ENCODE measurements around the gene ARHGAP6. TPM values are rescaled to one million over a fixed set of nuclear protein-coding genes. Genes with fewer than 3 reads are reported as not detected.

The ARHGAP6 gene
- total and polyA plus RNA-seq, 4 donors = 3.8 to 5.8 (median 4.2) TPM

GRCh38 chrX:11401966-11402365, 263.8 kb downstream of the ARHGAP6 start:
- WGBS (ENCODE audit: insufficient coverage) = no CpG with 5 or more reads among the region's 2 CpGs
- DNase-seq (ENCODE audit: low read depth in 4 of 6, low spot score in 6 of 6) = no peak
- Histone ChIP-seq H3K9me3 (ENCODE audit: control insufficient read depth, insufficient read depth, low read length) (no peaks in the 10 kb centered on the region), H3K4me3 (ENCODE audit: low read depth, low read length) (no peak overlapping the region), H3K36me3 (ENCODE audit: control insufficient read depth, insufficient read depth, low read length) (no peaks in the 10 kb centered on the region), H3K4me1 (ENCODE audit: control insufficient read depth, insufficient read depth, low read length) (no peaks in the 10 kb centered on the region), H3K27ac (ENCODE audit: low read depth, low read length) (no peak overlapping the region), H3K27me3 (ENCODE audit: control insufficient read depth, insufficient read depth, low read length) (peaks cover 5% of the 10 kb centered on the region)

- Histone ChIP-seq H3K4me3 (ENCODE audit: low read depth, low read length) (no peak overlapping the region), H3K27ac (ENCODE audit: low read depth, low read length) (no peak overlapping the region), H3K9me3 (ENCODE audit: control insufficient read depth, insufficient read depth, low read length) (no peaks in the 10 kb centered on the region), H3K27me3 (ENCODE audit: control insufficient read depth, insufficient read depth, low read length) (peaks cover 3% of the 10 kb centered on the region), H3K36me3 (ENCODE audit: control insufficient read depth, insufficient read depth, low read length) (no peaks in the 10 kb centered on the region), H3K4me1 (ENCODE audit: control insufficient read depth, insufficient read depth, low read length) (no peaks in the 10 kb centered on the region)
- DNase-seq (ENCODE audit: low read depth in 4 of 6, low spot score in 6 of 6) = no peak
- no CpG with 5 or more reads among the region's 2 CpGs for WGBS (ENCODE audit: insufficient coverage)
Measured at GRCh38 chrX:11399489-11400094, 266.1 kb downstream of the ARHGAP6 start.

- DNase-seq (ENCODE audit: low read depth in 4 of 6, low spot score in 6 of 6) = no peak
Measured at GRCh38 chrX:11398785-11399184, 266.9 kb downstream of the ARHGAP6 start.

GRCh38 chrX:11398139-11398538, 267.6 kb downstream of the ARHGAP6 start:
- no peak overlapping the region for H3K4me3 ChIP-seq (ENCODE audit: low read depth, low read length)
- H3K27ac ChIP-seq (ENCODE audit: low read depth, low read length) = no peak overlapping the region
- peaks cover 3% of the 10 kb centered on the region for H3K27me3 ChIP-seq (ENCODE audit: control insufficient read depth, insufficient read depth, low read length)
- no CpG with 5 or more reads among the region's 3 CpGs for WGBS (ENCODE audit: insufficient coverage)
- H3K9me3 ChIP-seq (ENCODE audit: control insufficient read depth, insufficient read depth, low read length) = no peaks in the 10 kb centered on the region
- no peaks in the 10 kb centered on the region for H3K4me1 ChIP-seq (ENCODE audit: control insufficient read depth, insufficient read depth, low read length)
- H3K36me3 ChIP-seq (ENCODE audit: control insufficient read depth, insufficient read depth, low read length) = no peaks in the 10 kb centered on the region
- DNase-seq (ENCODE audit: low read depth in 4 of 6, low spot score in 6 of 6) = no peak

More at GRCh38 chrX:11398785-11399184, 266.9 kb downstream of the ARHGAP6 start:
- H3K36me3 ChIP-seq (ENCODE audit: control insufficient read depth, insufficient read depth, low read length) = no peaks in the 10 kb centered on the region
- no peaks in the 10 kb centered on the region for H3K4me1 ChIP-seq (ENCODE audit: control insufficient read depth, insufficient read depth, low read length)
- 43% methylated on average over 1 of the region's 1 CpG for whole genome bisulfite sequencing (ENCODE audit: insufficient coverage)
- no peak overlapping the region for H3K27ac ChIP-seq (ENCODE audit: low read depth, low read length)
- no peak overlapping the region for H3K4me3 ChIP-seq (ENCODE audit: low read depth, low read length)
- peaks cover 3% of the 10 kb centered on the region for H3K27me3 ChIP-seq (ENCODE audit: control insufficient read depth, insufficient read depth, low read length)
- H3K9me3 ChIP-seq (ENCODE audit: control insufficient read depth, insufficient read depth, low read length) = no peaks in the 10 kb centered on the region

- DNase-seq (ENCODE audit: low read depth in 4 of 6, low spot score in 6 of 6) = no peak
- Histone ChIP-seq H3K9me3 (ENCODE audit: control insufficient read depth, insufficient read depth, low read length) (no peaks in the 10 kb centered on the region), H3K27me3 (ENCODE audit: control insufficient read depth, insufficient read depth, low read length) (peaks cover 3% of the 10 kb centered on the region), H3K27ac (ENCODE audit: low read depth, low read length) (no peak overlapping the region), H3K4me1 (ENCODE audit: control insufficient read depth, insufficient read depth, low read length) (no peaks in the 10 kb centered on the region), H3K4me3 (ENCODE audit: low read depth, low read length) (no peak overlapping the region), H3K36me3 (ENCODE audit: control insufficient read depth, insufficient read depth, low read length) (no peaks in the 10 kb centered on the region)
- WGBS (ENCODE audit: insufficient coverage) = 33% methylated on average over 2 of the region's 2 CpGs
Measured at GRCh38 chrX:11397680-11398079, 268.0 kb downstream of the ARHGAP6 start.

GRCh38 chrX:11395859-11396258, 269.9 kb downstream of the ARHGAP6 start:
- H3K27me3 ChIP-seq (ENCODE audit: control insufficient read depth, insufficient read depth, low read length) = peaks cover under 1% of the 10 kb centered on the region
- no peaks in the 10 kb centered on the region for H3K4me1 ChIP-seq (ENCODE audit: control insufficient read depth, insufficient read depth, low read length)
- WGBS (ENCODE audit: insufficient coverage) = no CpG with 5 or more reads among the region's 1 CpG
- no peaks in the 10 kb centered on the region for H3K36me3 ChIP-seq (ENCODE audit: control insufficient read depth, insufficient read depth, low read length)
- no peak for DNase-seq (ENCODE audit: low read depth in 4 of 6, low spot score in 6 of 6)
- H3K4me3 ChIP-seq (ENCODE audit: low read depth, low read length) = no peak overlapping the region
- no peaks in the 10 kb centered on the region for H3K9me3 ChIP-seq (ENCODE audit: control insufficient read depth, insufficient read depth, low read length)
- H3K27ac ChIP-seq (ENCODE audit: low read depth, low read length) = no peak overlapping the region

GRCh38 chrX:11393949-11394654, 271.6 kb downstream of the ARHGAP6 start:
- DNase-seq (ENCODE audit: low read depth in 4 of 6, low spot score in 6 of 6) = no peak
- no peaks in the 10 kb centered on the region for H3K27me3 ChIP-seq (ENCODE audit: control insufficient read depth, insufficient read depth, low read length)
- WGBS (ENCODE audit: insufficient coverage) = no CpG with 5 or more reads among the region's 2 CpGs
- no peaks in the 10 kb centered on the region for H3K4me1 ChIP-seq (ENCODE audit: control insufficient read depth, insufficient read depth, low read length)
- no peaks in the 10 kb centered on the region for H3K9me3 ChIP-seq (ENCODE audit: control insufficient read depth, insufficient read depth, low read length)
- no peaks in the 10 kb centered on the region for H3K36me3 ChIP-seq (ENCODE audit: control insufficient read depth, insufficient read depth, low read length)
- H3K4me3 ChIP-seq (ENCODE audit: low read depth, low read length) = no peak overlapping the region
- no peak overlapping the region for H3K27ac ChIP-seq (ENCODE audit: low read depth, low read length)

GRCh38 chrX:11386812-11387211, 278.9 kb downstream of the ARHGAP6 start:
- no peak for DNase-seq (ENCODE audit: low read depth in 4 of 6, low spot score in 6 of 6)
- 43% methylated on average over 1 of the region's 3 CpGs for WGBS (ENCODE audit: insufficient coverage)
- H3K36me3 ChIP-seq (ENCODE audit: control insufficient read depth, insufficient read depth, low read length) = no peaks in the 10 kb centered on the region
- no peaks in the 10 kb centered on the region for H3K4me1 ChIP-seq (ENCODE audit: control insufficient read depth, insufficient read depth, low read length)
- H3K4me3 ChIP-seq (ENCODE audit: low read depth, low read length) = no peak overlapping the region
- H3K27me3 ChIP-seq (ENCODE audit: control insufficient read depth, insufficient read depth, low read length) = peaks cover 4% of the 10 kb centered on the region
- H3K9me3 ChIP-seq (ENCODE audit: control insufficient read depth, insufficient read depth, low read length) = no peaks in the 10 kb centered on the region
- no peak overlapping the region for H3K27ac ChIP-seq (ENCODE audit: low read depth, low read length)

GRCh38 chrX:11386001-11386523, 279.7 kb downstream of the ARHGAP6 start:
- no peak for DNase-seq (ENCODE audit: low read depth in 4 of 6, low spot score in 6 of 6)
- Histone ChIP-seq H3K9me3 (ENCODE audit: control insufficient read depth, insufficient read depth, low read length) (no peaks in the 10 kb centered on the region), H3K27me3 (ENCODE audit: control insufficient read depth, insufficient read depth, low read length) (peaks cover 4% of the 10 kb centered on the region), H3K27ac (ENCODE audit: low read depth, low read length) (no peak overlapping the region), H3K4me3 (ENCODE audit: low read depth, low read length) (no peak overlapping the region), H3K4me1 (ENCODE audit: control insufficient read depth, insufficient read depth, low read length) (no peaks in the 10 kb centered on the region), H3K36me3 (ENCODE audit: control insufficient read depth, insufficient read depth, low read length) (no peaks in the 10 kb centered on the region)
- WGBS (ENCODE audit: insufficient coverage) = 53% methylated on average over 5 of the region's 5 CpGs

- Histone ChIP-seq H3K27me3 (ENCODE audit: control insufficient read depth, insufficient read depth, low read length) (peaks cover 4% of the 10 kb centered on the region), H3K27ac (ENCODE audit: low read depth, low read length) (no peak overlapping the region), H3K4me3 (ENCODE audit: low read depth, low read length) (no peak overlapping the region), H3K36me3 (ENCODE audit: control insufficient read depth, insufficient read depth, low read length) (no peaks in the 10 kb centered on the region), H3K4me1 (ENCODE audit: control insufficient read depth, insufficient read depth, low read length) (no peaks in the 10 kb centered on the region), H3K9me3 (ENCODE audit: control insufficient read depth, insufficient read depth, low read length) (no peaks in the 10 kb centered on the region)
- WGBS (ENCODE audit: insufficient coverage) = 57% methylated on average over 1 of the region's 4 CpGs
- no peak for DNase-seq (ENCODE audit: low read depth in 4 of 6, low spot score in 6 of 6)
Measured at GRCh38 chrX:11382930-11383329, 282.8 kb downstream of the ARHGAP6 start.

All from spinal cord (tissue), 10 donors.